GM18867 (cell line): ENCODE data around the gene CAD.
"Not testable (repeated sequence)": the region's sequence is repeated elsewhere in the genome, so short reads cannot be mapped to it uniquely, and the experiment has no call there.

Source experiments
- ATAC-seq: cut with Tn5 transposase; IDR thresholded peaks from one replicate; pipeline ENCODE4 v1.9.1; 2021; ENCODE audit warnings: mild to moderate bottlenecking, moderate library complexity; ENCODE audit not compliant: unreplicated experiment

CAD gene

GRCh38 chr2:27217173-27218121 is at the start of gene CAD:
Gene CAD (plus strand): TSS chr2:27217369. CDS start chr2:27217552, 183 bp downstream.
- peak; percentile 76 for ATAC-seq

GRCh38 chr2:27170581-27171337 is 46.4 kb upstream of the CAD start:
- no peak for ATAC-seq

- ATAC-seq: no peak
Observed at GRCh38 chr2:27171351-27171848, 45.8 kb upstream of the CAD start.

GRCh38 chr2:27174638-27175037 is 42.5 kb upstream of the CAD start:
- ATAC-seq: no peak

GRCh38 chr2:27175330-27175729 is 41.8 kb upstream of the CAD start:
- ATAC-seq: no peak

GRCh38 chr2:27175781-27176180 is 41.4 kb upstream of the CAD start:
- not testable (repeated sequence) for ATAC-seq

GRCh38 chr2:27177441-27178351 is 39.5 kb upstream of the CAD start:
- no peak for ATAC-seq

- ATAC-seq: no peak
Observed at GRCh38 chr2:27178469-27178868, 38.7 kb upstream of the CAD start.

- ATAC-seq: no peak
Observed at GRCh38 chr2:27179344-27180000, 37.7 kb upstream of the CAD start.

- no peak for ATAC-seq
Observed at GRCh38 chr2:27182346-27182745, 34.8 kb upstream of the CAD start.

- no peak for ATAC-seq
Observed at GRCh38 chr2:27184115-27184514, 33.1 kb upstream of the CAD start.

GRCh38 chr2:27185331-27186026 is 31.7 kb upstream of the CAD start:
- no peak for ATAC-seq

- no peak for ATAC-seq
Observed at GRCh38 chr2:27186613-27187345, 30.4 kb upstream of the CAD start.

GRCh38 chr2:27189989-27190388 is 27.2 kb upstream of the CAD start:
- ATAC-seq: no peak

- peak; percentile 62 for ATAC-seq
Observed at GRCh38 chr2:27191070-27191829, 25.9 kb upstream of the CAD start.

GRCh38 chr2:27194538-27195354 is 22.4 kb upstream of the CAD start:
- ATAC-seq: no peak

GRCh38 chr2:27195799-27196198 is 21.4 kb upstream of the CAD start:
- not testable (repeated sequence) for ATAC-seq
